Measurements from ENCODE around the gene NDFIP1. TPM values are rescaled to one million over a fixed set of nuclear protein-coding genes. Genes with fewer than 3 reads are reported as not detected.

NDFIP1 gene
- total RNA-seq, 4 donors from 2014 or later = 91.7 to 101 (median 97.0) TPM

DNA sequence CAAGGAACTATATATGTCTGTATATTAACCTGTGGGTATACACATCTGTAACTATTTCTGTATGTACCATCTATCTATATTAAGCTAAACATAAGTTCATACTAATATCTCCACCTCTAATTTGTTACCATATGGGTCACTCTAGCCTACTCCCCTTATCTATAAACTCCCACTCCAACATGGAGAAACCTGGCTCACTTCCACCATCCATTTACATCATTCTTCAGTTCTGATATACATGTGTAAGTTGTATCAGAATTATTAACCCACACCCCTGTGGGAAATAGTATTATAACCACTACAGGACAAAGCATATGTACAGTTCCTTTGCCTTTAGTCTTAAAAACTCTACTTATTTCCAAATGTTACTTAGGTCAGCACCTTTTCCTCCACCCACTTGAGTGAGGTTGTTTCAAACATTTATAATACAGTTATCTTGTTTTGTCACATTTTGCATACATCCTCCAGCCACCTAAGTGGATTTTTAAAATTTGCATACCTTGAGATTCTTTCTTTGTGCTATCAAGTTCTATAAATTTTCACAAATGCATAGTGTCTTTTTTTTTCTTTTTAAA is 10.6 kb downstream of the NDFIP1 start:
- TF ChIP-seq, protein P1, sequence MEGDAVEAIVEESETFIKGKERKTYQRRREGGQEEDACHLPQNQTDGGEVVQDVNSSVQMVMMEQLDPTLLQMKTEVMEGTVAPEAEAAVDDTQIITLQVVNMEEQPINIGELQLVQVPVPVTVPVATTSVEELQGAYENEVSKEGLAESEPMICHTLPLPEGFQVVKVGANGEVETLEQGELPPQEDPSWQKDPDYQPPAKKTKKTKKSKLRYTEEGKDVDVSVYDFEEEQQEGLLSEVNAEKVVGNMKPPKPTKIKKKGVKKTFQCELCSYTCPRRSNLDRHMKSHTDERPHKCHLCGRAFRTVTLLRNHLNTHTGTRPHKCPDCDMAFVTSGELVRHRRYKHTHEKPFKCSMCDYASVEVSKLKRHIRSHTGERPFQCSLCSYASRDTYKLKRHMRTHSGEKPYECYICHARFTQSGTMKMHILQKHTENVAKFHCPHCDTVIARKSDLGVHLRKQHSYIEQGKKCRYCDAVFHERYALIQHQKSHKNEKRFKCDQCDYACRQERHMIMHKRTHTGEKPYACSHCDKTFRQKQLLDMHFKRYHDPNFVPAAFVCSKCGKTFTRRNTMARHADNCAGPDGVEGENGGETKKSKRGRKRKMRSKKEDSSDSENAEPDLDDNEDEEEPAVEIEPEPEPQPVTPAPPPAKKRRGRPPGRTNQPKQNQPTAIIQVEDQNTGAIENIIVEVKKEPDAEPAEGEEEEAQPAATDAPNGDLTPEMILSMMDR (IDR thresholded peaks at IDR 0.05; ENCODE audit: low read depth) = no peak

- TF ChIP-seq, protein P1 (IDR thresholded peaks at IDR 0.05; ENCODE audit: low read depth) = no peak
Observed at GRCh38 chr5:142120247-142120935, 11.8 kb downstream of the NDFIP1 start.

GRCh38 chr5:142122121-142122520 is 13.5 kb downstream of the NDFIP1 start:
- TF ChIP-seq, protein P1 (IDR thresholded peaks at IDR 0.05; ENCODE audit: low read depth) = no peak

DNA sequence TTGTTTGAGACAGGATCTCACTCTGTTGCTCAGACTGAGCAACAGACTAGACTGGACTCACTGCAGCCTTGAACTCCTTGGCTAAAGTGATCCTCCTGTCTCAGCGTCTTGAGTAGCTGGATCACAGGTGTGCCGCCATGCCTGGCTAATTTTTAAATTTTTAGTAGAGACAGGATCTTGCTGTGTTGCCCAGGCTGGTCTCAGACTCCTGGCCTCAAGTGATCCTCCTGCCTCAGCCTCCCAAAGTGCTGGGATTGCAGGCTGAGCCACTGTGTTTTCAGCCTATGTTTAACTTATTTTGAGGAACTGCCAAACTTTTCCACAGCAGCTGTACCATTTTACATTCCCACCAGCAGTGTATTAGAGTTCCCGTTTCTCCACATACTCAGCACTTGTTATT is 16.8 kb downstream of the NDFIP1 start:
- TF ChIP-seq, protein P1 (IDR thresholded peaks at IDR 0.05; ENCODE audit: low read depth) = no peak

- TF ChIP-seq, protein P1 (IDR thresholded peaks at IDR 0.05; ENCODE audit: low read depth) = no peak
Observed at GRCh38 chr5:142125963-142126362, 17.4 kb downstream of the NDFIP1 start.

DNA sequence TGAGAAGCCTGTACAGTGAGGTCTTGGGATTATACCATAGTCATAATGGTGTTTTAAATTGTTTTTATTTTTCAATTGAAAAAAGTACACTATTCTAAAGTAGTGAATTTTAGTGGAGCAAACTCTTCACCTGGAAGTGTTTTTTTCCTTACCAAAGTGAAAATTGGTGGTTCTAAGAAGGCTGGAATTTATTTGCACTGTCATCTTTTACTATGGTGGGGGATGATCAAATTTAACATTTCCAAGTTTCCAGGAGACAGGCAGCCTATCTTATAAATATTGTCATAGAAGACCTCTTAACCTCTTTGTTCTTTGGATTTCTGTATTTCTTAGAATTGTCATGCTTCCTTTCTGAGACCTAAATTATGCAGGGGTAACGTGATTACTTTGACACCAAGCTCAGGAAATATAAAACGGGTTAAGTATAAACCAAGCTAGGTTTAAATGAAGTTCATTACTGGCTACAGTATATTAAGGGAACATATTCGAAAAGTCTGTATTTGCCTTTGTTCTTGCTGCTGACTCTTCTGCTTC is 20.2 kb downstream of the NDFIP1 start:
- TF ChIP-seq, protein P1 (IDR thresholded peaks at IDR 0.05; ENCODE audit: low read depth) = no peak

- TF ChIP-seq, protein P1 (IDR thresholded peaks at IDR 0.05; ENCODE audit: low read depth) = no peak
Observed at GRCh38 chr5:142129446-142130066, 21.0 kb downstream of the NDFIP1 start.
